ENCODE data around the gene FGB. TPM values are rescaled to one million over a fixed set of nuclear protein-coding genes. Genes with fewer than 3 reads are reported as not detected.

Gene FGB
- total RNA-seq, 1 donor from 2014 or later: 0.51 TPM

DNA sequence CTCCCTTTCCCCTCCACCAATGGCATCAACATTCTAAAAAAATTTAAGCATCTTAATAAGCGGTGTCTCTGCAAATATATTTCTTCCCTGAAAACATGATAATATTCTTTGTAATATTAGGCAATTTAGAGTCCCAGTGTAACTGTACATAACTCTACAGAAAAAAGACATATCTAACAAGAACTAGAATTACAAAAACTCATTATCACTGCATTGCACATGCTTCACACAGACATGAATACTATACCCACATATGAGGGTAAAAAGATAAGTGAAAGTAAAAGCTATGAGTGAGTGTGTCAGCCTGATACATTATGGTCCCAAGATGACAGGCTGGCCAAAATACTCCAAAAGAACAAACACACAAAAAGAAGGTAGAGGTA lies 2.4 kb upstream of the FGB start:
- ATAC-seq (ENCODE audit: poor library complexity) (no peak), DNase-seq (no peak)
- intact Hi-C loops (cut with DNase I): no loop called here

DNA sequence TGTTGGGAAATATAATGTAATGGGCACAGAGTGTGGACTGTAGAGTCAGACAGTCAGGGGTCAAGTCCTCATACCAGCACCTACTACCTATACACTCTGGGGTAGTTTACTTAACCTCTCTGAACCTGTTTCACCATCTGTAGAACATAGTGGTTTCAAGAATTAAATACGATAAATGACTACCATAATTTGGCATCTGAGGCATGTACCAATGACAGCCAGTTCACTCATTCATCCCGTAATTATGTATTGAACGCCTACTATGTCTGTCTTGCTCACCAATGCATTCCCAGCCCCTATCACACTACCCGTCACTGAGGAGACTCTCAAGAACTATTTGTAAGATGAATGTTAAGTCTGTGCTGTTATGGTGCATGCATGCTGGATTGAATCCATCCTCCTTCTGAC lies 2.0 kb upstream of the FGB start:
- ATAC-seq (ENCODE audit: poor library complexity): no peak
- intact Hi-C loops (cut with DNase I): no loop called here
- no peak for DNase-seq

- intact Hi-C loops (cut with DNase I): no loop called here
- DNase-seq (no peak), ATAC-seq (ENCODE audit: poor library complexity) (no peak)
These were observed 1.5 kb downstream of the FGB start for GRCh38 chr4:154564311-154564710.

DNA sequence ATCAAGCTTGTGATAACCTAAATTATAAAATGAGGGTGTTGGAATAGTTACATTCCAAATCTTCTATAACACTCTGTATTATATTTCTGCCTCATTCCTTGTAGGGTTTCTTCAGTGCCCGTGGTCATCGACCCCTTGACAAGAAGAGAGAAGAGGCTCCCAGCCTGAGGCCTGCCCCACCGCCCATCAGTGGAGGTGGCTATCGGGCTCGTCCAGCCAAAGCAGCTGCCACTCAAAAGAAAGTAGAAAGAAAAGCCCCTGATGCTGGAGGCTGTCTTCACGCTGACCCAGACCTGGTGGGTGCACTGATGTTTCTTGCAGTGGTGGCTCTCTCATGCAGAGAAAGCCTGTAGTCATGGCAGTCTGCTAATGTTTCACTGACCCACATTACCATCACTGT lies 2.9 kb downstream of the FGB start:
- DNase-seq (no peak), ATAC-seq (ENCODE audit: poor library complexity) (no peak)
- intact Hi-C loops (cut with DNase I): no loop called here

- DNase-seq: no peak
- intact Hi-C loops (cut with DNase I): no loop called here
- ATAC-seq (ENCODE audit: poor library complexity): no peak
These were observed 3.9 kb downstream of the FGB start for GRCh38 chr4:154566639-154567204.

- intact Hi-C loops (cut with DNase I): no loop called here
- ATAC-seq (ENCODE audit: poor library complexity): no peak
- no peak for DNase-seq
These were observed 6.2 kb downstream of the FGB start for GRCh38 chr4:154569028-154569427.

- DNase-seq: no peak
- ATAC-seq (ENCODE audit: poor library complexity): no peak
- intact Hi-C loops (cut with DNase I): no loop called here
These were observed 6.8 kb downstream of the FGB start for GRCh38 chr4:154569584-154569983.

DNA sequence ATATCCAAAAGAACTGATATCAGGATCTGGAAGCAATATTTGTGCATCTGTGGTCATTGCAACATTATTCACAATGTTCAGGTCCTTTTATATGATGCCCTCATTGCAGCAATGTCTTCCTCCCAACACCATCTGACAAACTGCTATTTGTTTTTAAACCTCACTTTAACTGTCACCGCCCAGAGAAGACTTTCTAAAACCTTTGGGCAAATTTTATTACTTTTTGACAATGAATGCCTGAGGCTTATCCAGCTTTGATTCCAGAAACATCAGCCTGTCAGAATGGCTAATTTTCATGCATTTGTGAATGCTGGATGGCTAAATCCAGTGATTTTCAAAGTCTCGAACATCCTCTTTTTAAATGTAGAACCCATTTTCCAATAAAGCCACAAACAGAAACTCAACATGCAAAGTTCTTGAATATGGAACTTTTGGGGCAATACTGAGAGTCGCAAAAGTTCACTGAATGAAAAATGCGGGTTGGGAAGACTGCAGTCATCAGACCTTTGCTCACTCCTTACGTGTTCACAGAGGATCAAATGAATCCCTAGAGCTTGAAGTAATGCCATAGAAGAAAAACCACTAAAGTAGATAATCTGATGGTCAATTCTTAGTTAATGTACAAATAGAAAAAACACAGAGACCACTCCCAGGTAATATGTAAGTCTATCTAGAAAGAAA lies 10.5 kb downstream of the FGB start:
- intact Hi-C loops (cut with DNase I): no loop called here
- DNase-seq (no peak), ATAC-seq (ENCODE audit: poor library complexity) (no peak)

DNA sequence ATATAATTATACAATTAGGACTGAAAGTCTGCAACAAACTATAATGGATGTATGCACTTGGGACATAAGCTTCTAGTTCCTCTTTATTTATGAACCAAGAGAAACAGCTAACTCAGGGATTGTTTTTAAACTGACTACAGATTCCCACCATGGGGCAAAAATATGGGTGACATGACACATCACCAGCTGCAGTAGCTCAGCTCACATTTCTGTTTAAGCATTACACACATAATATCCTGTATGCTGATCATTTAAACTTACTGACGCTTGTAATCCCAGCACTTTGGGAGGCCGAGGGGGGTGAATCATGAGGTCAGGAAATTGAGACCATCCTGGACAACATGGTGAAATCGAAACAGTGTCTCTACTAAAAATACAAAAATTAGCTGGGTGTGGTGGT lies 11.5 kb downstream of the FGB start:
- intact Hi-C loops (cut with DNase I): no loop called here
- no peak for DNase-seq
- ATAC-seq (ENCODE audit: poor library complexity): no peak

- DNase-seq (no peak), ATAC-seq (ENCODE audit: poor library complexity) (no peak)
- intact Hi-C loops (cut with DNase I): no loop called here
These were observed 14.5 kb downstream of the FGB start for GRCh38 chr4:154577324-154577723.

DNA sequence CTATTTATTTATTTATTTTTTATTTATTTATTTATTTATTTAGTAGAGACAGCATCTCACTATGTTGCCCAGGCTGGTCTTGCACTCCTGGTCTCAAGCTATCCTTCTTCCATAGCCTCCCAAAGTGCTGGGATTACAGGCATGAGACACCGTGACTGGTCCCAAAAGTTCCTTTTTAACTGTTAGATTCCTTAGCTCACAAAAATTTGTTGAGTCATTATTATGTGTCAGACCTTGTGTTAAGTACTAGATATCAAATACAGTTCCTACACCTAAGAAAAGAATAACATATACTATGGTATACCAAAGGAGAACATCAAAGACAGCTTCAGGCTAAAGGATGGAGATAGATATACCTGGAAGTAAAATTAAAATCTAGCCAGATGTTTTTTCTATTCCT lies 16.1 kb downstream of the FGB start:
- DNase-seq (no peak), ATAC-seq (ENCODE audit: poor library complexity) (no peak)
- intact Hi-C loops (cut with DNase I): no loop called here

DNA sequence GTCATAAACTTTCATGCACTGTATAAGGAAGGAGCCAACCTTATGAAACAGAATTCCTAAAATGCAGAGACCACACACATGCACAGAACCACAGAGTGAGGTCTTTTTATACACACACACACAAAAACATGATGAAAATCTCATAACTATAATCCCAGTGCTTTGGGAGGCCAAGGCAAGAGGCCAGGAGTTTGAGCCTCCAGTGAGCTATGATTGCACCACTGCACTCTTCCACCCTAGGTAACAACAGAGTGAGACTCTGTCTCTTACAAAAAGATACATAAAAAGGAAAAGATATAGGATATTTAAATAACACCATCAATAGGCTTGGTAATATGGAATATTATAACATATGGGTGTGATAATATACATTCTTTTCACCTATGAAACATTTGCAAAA lies 17.1 kb downstream of the FGB start:
- intact Hi-C loops (cut with DNase I): no loop called here
- ATAC-seq (ENCODE audit: poor library complexity) (no peak), DNase-seq (no peak)

GRCh38 chr4:154582723-154583122 lies 19.9 kb downstream of the FGB start:
- no peak for DNase-seq
- no peak for ATAC-seq (ENCODE audit: poor library complexity)
- intact Hi-C loops (cut with DNase I): no loop called here

DNA sequence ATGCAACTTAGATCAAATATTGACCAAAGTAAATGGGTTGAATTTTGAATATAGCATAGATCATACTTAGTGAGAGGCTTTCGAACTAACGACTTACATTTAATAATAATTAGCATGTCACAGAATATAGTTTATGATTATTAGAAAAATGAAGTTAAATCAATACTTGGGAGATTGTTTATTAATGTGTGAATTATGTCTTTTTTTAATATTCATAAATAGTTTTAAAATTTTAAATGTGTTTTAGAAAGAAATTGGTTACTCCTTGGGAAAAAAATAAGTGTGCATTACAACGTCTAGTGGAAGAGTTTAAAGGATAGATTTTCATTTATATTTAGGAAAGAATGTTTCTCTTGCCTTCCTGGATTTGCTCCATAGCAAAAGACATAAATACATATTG lies 20.4 kb downstream of the FGB start:
- no peak for DNase-seq
- no peak for ATAC-seq (ENCODE audit: poor library complexity)
- intact Hi-C loops (cut with DNase I): no loop called here

DNA sequence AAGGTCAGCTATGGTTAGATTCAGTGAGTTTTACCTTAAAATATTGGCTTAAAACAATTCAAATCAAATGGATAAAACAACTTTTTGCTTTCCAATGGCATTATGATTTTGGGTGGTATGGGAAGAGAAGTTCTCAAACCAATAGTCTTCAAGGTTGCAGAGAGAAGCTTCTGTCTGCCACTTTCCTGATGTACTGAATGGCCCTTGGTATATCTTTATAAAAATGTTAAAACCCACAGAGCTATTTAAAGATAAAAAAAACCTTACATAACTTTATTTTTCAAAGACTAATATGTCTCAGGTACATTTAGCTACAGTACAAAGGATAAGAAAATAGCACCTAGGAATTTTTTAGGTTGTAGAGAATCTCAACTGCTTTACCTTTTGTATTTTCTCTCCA lies 20.9 kb downstream of the FGB start:
- ATAC-seq (ENCODE audit: poor library complexity) (no peak), DNase-seq (no peak)
- intact Hi-C loops (cut with DNase I): no loop called here

- intact Hi-C loops (cut with DNase I): no loop called here
- no peak for ATAC-seq (ENCODE audit: poor library complexity)
- no peak for DNase-seq
These were observed 21.4 kb downstream of the FGB start for GRCh38 chr4:154584259-154584658.

DNA sequence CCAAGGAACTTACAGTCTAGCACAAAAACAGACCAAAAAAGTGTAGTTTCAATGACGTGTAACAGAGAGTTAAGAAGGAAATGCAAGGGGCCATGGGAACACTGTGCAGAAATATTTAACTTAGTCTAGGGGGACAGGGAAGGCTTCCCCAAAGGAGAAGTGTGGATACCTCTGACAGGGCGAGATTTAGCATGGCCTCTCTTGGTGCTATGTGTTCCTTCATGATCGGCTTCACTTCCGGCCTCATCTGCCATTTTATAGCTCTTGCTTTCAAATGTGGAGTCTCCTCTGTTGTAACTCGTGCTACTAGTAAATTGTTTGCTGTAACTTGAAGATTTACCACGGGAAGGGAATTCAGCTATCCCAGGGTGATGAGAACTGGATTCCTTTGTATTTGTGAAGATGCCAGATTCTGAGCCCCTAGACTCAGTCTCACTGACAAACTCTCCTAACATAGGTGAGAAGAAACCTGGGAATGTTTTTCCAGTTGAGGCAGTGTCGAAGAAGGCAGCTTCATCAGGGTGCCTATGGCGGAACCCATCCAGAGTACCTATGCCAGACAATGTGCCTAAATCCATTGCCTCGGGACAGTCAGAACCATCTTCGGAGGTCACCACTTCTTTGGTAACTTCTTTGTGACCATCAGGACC lies 22.7 kb downstream of the FGB start:
- intact Hi-C loops (cut with DNase I): no loop called here
- no peak for DNase-seq
- no peak for ATAC-seq (ENCODE audit: poor library complexity)

DNA sequence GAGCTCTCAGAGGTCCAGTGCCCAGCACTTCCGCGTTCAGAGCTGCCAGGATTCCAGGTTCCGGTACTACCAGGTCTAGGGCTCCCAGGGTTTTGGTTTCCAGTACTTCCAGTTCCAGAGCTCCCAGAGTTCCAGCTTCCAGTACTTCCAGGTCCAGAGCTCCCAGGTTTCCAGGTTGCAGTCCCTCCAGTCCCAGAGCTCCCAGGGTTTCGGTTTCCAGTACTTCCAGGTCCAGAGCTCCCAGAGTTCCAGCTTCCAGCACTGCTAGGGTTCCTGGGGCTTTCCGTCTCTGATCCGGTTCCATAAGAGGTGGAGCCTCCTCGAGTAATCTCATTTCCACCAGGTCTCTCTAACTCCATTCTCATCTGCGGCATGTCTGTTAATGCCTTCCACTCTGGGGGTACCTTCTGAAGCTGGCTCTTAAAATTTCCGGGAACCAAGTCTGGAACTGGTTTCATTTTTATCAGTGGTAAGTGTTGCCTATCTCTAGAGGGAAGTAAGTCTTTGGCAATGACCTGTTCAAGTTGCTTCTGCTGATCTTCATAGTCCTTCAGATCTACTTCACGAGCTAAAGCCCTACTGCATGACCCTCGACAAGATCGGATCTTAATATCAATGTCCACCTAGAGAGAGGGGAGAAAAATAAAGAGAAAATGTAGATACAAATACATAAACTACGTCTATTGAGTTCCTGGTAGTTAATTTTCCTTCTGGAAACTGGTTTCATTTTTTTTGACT lies 23.7 kb downstream of the FGB start:
- intact Hi-C loops (cut with DNase I): no loop called here
- DNase-seq: no peak
- ATAC-seq (ENCODE audit: poor library complexity): no peak

- DNase-seq (no peak), ATAC-seq (ENCODE audit: poor library complexity) (no peak)
- intact Hi-C loops (cut with DNase I): no loop called here
These were observed 25.4 kb downstream of the FGB start for GRCh38 chr4:154588198-154588597.
